ENCODE data around the gene TMCC2.

Gene TMCC2

GRCh38 chr1:205241366-205242030 is 13.8 kb downstream of the TMCC2 start:
- no peak for DNase-seq (ENCODE audit: low spot score)

DNA sequence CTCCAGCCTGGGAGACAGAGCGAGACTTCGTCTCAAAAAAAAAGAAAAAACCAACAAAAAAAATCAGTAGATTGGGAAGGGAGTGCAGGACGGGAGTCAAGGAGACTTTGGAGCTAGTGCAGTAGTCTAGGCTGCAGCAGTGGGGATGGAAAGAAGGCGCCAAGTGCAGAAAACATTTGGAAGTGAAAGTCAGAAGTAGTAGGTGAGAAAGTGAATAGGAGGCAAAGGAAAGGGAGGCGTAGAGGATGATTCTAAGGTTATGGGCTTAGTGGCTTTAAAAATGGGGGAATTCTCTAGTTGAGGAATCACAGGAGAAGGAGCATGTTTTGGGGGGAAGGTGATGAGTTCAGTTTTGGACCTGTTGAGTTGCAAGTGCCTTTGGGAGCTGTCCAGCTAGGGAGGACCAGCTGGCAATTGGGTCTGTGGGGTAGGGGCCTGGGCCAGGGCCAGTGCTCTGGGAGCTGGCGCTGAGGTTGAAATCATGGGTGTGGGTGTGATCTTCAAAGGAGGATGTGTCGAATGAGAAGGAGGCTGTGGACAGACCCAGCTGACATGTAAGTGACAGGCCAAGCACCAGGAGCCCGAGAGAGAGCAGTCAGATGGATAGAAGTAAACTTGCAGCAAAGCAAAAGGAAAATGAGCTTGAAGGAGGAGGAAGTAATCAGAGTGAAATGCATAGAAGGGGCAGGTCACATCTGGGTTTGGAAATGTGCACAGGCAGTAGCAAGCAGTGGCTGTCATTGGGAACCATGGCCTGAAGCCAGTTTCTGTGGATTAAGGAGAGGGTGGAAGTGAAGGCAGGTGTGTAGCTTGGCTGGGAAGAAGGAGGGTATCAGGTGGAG is 15.8 kb downstream of the TMCC2 start:
- DNase-seq (ENCODE audit: low spot score), result no peak

DNA sequence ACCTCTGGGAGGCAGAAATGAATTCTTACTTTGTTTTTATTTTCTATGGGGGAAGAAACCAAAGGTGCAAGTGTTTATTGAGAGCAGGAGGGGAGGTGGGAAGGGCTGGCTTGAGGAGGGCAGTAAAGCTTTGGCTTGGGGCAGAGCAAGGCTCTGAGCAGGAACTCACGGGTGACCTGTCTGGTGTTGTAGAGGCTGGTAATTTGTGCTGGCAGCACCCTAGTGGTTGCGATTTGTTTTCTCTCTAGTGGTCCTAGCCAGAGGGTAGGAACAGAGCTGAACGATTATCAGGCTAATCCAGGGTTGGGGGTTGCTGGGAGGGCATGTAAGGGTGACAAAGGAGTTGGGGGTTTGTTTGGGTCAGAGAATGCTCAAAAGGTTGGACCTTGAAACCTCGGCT is 16.6 kb downstream of the TMCC2 start:
- no peak for DNase-seq (ENCODE audit: low spot score)

DNA sequence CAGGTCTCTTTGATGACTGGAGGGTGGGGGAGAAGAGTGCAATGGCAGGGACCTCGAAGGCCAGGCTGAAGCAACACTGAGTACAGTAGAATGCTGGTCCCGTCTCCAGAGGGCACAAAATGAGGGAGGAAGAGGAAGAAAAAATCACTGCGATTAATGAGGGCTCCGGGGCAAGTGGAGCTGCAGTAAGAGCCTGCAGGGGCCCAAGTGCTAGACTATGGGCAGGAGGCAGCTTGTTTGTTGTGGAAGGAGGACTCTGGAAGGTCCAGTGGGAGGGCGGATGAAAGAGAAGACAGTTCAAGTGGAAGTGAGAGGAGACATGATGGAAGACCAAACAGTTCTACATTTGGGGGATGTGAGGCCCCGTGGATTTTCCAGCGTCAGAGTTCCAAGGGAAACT is 17.4 kb downstream of the TMCC2 start:
- no peak for DNase-seq (ENCODE audit: low spot score)

DNA sequence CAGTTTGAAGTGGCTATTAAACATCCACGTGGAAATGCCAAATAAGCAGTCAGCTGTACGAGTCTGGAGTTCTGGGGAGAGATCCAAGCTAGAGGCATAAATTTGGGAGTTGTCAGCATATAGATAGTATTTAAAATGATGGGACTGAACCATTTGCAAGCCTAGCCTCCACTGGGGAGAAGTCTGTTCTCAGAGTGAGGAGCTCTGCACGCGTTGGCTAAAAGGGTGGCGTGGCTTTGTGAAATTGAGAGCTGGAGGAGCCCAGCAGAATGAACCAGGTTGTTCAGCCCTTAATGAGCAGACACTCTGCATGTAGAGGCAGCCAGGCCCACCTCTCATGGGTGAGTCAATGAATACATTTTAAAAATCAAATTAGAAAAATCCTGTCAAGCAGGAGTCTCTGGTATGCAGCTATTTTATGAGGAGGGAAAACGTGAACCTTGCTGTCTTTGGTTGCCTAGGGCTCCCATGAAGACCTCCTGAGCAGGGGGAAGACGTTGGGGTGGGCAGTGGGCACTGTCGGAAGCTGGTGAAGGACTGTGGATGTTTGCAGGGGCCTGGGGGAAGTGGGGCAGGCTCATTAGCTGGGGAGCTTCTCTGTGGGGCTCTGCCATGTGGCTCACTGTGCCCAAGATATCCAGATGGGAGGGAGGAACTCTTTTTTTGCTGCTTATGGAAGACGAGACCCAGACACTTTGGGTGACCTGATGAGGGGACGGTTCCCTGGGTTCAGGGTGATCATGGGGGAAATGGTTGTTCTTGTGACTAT is 18.8 kb downstream of the TMCC2 start:
- DNase-seq (ENCODE audit: low spot score), result no peak

DNA sequence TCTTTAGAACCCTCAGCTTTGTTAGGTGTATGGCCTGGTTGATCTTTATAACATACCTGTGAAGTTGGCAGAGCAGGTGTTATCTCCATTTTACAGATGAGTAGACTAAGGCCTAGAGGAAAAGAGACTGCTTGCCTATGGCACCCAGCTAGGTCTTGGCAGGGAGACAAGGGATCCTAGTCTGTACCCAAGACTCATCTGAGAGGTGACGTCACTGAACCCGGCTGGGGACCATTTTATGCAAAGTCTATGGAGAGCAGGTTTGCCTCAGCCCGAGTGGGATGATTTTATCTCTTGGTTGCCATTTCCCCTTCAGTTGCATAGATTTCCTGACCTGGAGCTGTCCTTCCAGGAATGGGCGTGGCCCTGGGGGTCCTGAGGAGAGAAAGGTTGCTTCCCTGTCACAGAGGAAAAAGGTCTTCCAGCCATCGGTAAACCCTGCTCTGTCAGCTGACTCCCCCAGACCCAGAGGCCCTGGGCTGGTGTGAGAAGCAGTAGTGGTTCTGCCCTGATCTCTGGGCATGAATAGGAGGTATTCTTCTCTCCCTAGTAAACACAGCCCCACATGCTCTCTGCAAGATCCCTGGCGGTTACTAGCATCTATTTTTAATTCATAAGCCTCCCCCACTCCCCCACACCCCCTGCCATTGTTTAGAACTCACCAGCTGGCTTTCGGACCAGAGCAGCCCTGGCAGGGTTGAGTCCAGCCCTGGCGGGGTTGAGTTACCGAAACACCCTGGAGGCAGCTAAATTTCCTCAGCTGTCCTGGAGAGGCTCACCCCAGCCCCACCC is 19.6 kb downstream of the TMCC2 start:
- DNase-seq (ENCODE audit: low spot score), result no peak

GRCh38 chr1:205248793-205249601 is 21.3 kb downstream of the TMCC2 start:
- no peak for DNase-seq (ENCODE audit: low spot score)

DNA sequence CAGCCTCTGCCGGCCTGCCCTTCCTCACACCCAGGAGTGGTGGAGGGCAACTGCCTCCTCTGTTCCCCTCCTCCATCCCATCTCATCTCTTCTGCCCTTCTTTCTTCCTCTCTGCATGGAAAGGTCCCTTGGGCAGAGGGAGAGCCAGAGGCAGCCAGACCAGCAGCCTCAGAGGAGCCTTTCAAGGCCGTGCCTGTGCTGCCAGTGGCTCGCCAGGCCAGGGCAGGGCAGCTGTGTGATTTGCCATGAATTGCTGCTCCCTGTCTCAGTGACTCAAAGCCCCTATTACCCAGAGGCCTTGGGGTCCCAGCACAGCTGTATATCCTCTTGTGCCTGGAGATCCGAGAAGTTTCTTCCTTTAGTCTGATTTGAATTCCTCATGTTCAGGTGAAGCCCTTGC is 21.9 kb downstream of the TMCC2 start:
- DNase-seq (ENCODE audit: low spot score), result no peak

GRCh38 chr1:205250699-205251098 is 23.0 kb downstream of the TMCC2 start:
- no peak for DNase-seq (ENCODE audit: low spot score)

DNA sequence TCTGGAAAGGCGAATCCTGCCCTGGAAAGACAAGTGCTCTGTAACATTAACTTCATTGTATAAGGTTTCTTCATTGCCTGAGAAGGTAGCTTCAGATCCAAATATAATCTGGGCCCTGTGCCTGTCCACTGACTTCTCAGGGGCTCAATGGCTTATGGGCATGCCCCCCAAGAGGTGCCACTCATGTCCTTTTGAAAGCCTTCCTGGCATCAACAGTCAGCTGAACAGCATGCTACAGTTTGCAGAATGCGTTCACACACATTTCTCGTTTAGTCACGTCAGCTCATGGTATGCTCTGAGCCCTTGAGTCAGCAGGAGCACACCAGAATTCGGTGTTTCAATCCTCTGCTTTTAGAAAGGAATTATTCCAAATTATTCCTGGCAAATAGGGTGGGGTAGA is 23.8 kb downstream of the TMCC2 start:
- DNase-seq (ENCODE audit: low spot score), result no peak

- peak; percentile 86 for DNase-seq (ENCODE audit: low spot score)
Observed at GRCh38 chr1:205255941-205256780, 28.4 kb downstream of the TMCC2 start.

- no peak for DNase-seq (ENCODE audit: low spot score)
Observed at GRCh38 chr1:205256951-205257625, 29.3 kb downstream of the TMCC2 start.

DNA sequence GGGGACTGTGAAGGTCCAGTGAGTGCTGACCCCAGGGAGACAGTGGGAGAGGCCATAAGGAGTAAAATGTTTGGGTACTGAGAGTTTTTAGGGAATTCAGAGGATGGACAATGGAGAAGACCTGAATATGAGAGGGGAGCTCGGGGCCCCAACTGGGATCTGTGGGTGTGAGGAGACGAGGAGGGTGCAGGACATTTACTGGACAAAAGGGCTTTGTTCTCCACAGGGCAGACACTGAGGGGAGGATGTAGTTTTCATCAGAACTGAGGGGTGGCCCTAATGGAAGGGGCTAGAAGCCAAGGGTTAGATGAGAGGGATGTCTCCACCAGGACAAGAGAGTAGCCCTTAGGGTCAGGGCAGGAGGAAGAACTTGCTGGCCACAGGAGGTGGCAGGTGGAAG is 30.0 kb downstream of the TMCC2 start:
- no peak for DNase-seq (ENCODE audit: low spot score)

DNA sequence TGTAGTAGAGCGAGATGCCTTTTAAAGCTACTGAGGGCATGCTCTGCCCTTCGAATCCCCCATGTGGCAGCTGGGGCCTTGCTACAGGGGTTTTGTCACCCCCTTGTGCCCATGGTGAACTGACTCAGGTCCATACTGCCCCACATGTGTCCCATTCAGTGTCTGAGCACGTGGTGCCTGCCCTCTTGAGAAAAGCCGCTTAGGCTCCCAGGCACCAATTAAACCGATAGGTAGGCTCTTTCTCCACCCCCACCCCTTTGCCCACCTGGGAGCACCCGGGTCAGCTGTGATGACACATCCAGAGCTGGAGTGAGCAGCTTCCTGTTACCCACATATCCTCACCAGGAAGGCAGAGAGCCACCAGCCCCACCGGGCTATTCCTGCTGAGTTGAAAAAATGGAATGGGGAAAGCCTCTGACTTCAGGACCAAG is 30.5 kb downstream of the TMCC2 start:
- no peak for DNase-seq (ENCODE audit: low spot score)

GRCh38 chr1:205258719-205259118 is 31.0 kb downstream of the TMCC2 start:
- DNase-seq (ENCODE audit: low spot score), result no peak

DNA sequence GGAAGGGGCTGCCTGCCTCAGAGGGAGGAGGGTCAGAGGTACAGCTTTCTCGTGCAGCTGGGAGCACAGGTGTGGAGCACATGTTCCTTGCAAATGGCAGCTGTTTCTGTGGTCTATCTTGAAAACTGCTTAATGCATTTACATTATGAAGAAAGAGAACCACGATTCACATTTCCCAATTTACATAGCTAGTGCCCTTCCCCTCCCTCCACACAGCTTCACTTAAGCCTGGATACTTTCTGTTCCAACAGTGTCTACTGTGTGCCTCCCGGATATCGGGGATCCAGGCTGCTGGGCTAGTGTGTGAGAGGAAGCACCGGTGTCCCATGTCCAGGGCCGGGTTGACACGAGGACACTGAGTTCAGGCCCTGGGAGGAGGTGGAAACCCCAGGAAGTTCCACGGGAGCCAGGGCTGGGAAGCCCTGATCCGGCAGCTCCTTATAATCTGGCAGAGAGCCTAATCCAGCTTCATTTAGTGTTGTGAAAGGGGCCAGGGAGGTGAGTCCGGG is 31.6 kb downstream of the TMCC2 start:
- DNase-seq (ENCODE audit: low spot score), result no peak

- DNase-seq (ENCODE audit: low spot score), result no peak
Observed at GRCh38 chr1:205259998-205260397, 32.3 kb downstream of the TMCC2 start.

DNA sequence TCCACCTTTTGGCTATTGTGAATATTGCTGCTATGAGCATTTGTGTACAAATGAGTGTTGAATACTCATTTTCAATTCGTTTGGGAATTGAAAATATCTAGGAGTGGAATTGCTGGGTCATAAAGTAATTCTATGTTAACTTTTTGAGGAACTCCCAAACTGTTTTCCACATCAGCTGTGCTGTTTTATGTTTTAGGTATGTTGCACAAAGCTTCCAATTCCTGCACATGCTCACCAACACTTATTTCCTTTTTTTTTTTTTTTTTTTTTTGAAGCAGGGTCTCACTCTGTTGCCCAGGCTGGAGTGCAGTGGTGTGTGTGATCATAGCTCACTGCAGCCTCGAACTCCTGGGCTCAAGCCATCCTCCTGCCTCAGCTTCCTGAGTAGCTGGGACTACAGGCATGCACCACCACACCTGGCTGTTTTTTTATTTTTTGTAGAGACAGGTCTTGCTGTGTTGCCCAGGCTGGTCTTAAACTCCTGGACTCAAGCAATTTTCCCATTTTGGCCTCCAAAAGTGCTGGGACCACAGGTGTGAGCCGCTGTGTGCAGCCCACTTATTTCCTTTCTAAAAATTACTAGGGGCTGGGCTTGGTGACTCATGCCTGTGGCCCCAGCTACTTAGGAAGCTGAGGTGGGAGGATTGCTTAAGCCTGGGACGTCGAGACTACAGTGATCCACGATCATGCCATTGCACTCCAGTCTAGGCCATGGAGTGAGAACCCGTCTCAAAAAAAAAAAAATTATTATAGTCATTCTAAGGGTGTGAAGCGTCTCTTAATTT is 33.4 kb downstream of the TMCC2 start:
- no peak for DNase-seq (ENCODE audit: low spot score)
